Subcutaneous preadipocyte (primary cell): ENCODE measurements around the gene HEPACAM2. TPM values are rescaled to one million over a fixed set of nuclear protein-coding genes. Genes with fewer than 3 reads are reported as not detected.

Experiments used
- total RNA-seq: library from RNA; depleted of rRNA; stranded (reverse); fragments of >200 nt; gene quantifications from 2 replicates; pipeline ENCODE4 v1.2.3, GENCODE V29; 2012

HEPACAM2 gene
- not detected in 2 replicates for total RNA-seq

DNA sequence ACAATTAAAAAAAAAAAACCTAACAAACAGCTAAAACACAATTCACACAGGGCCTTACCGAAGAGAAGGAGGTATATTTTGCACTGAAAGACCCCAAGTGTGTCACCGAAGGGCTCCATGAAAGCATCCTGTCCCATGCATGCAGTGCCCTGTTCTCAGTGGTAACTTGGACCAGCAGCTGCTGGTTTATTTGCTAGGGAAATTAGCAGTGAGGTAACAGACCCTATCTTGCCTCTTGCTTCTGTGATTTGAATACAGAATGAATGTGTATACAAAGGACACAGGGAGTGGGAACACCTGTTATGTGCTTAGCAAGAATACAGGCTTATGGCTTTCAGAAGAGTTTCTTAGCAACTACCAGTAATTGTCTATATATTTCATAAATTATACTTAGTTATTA, at the start of gene HEPACAM2:
Gene HEPACAM2, minus strand, starts transcription at position 160 of the 400 bp plus-strand sequence.

DNA sequence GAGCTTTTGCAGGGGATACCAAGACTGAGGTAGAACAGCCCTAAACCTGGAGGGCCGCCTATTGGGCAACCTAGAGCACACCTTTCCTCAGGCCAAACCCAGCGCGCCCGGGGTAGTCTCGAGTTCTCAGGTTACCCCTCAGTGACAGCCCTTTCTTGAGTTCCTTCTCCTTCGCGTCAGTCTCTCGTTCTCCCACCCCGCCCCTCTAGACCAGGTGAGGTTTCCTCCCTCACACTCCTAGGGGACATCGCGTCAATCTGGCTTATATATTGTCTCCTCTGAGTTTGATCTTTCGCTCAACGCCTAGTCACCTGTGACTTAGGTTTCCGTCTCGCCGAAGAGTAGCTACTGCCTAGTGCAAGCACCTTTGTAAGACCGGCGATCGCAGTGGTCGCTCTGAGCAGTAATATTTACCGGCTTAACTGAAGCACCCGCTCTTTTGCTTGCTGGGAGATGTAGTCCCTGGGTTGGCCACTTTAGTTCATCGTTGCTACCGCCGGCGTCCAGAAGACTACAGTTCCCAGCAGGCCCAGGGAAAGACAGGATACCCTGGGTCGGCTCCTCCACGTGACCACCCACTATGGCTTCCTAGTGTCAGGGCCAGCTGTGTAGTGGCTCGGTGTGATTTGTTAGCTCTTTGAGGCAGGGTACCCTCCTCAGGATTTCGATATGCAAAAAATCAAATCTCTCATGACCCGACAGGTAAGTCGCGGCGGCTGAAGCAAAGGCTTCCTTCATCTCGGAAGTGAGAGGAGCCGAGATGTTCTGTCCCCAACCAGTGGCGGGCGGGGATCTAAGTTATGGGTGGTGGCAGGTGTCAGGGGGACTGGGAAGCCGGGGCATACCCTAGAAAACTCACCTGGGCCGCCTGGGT, 5.8 kb upstream of the HEPACAM2 start, which contains the start of gene VPS50:
Gene VPS50, plus strand, starts transcription at position 568 of the 874 bp plus-strand sequence. Its CDS starts 102 bp downstream, at position 670.

DNA sequence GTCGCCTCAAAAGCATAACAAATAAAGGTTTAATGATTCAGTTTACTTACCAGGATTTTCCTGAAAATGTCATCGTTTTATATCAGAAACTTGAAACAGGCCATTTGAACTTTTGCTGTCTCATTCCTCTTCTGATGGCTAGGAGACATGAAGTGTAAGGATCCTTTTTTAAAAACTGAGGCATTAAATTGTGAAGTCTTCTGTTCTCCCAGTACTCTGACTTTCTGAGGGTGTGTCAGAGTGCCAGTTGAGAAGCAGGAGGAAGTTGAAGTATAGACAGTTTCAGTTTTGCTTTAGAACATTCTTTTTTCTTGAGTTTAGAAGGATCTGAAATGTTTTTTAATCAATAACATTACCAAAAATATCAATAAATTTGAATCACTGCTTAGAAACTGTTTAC, 78.1 kb downstream of the HEPACAM2 start, which contains the start of gene SAMD9L:
Gene SAMD9L, minus strand, starts transcription at position 242 of the 400 bp plus-strand sequence. CDS start 12,414 bp downstream, outside the sequence.

Other genes starting within 250 kb of the HEPACAM2 start
- gene SAMD9, start 108.5 kb downstream of the HEPACAM2 start, total RNA-seq: 18.4 and 19.4 TPM in 2 replicates
- gene SAMD9L, start 78.1 kb downstream of the HEPACAM2 start, total RNA-seq: 6.1 and 7.0 TPM in 2 replicates
- gene VPS50, start 5.9 kb upstream of the HEPACAM2 start, total RNA-seq: 23.5 and 30.9 TPM in 2 replicates